ENCODE data around the gene DPP6.

GRCh38 chr7:154202002-154202401, 149.8 kb downstream of the DPP6 start:
- TF ChIP-seq CTCF (IDR thresholded peaks at IDR 0.05) = no peak
- TF ChIP-seq POLR2A (IDR thresholded peaks at IDR 0.05) = no peak
